GM23338 (cell line): ENCODE results near the gene CXCL12. TPM values are rescaled to one million over a fixed set of nuclear protein-coding genes. Genes with fewer than 3 reads are reported as not detected.

ENCODE experiments used
- ATAC-seq: fragments of 200-7000 bp; cut with Tn5 transposase; 3 replicates; pipeline ENCODE4 v1.9.1; 2020
- DNase-seq: peaks from one replicate; pipeline ENCODE4 v3.0.0-alpha.2; 2015; ENCODE audit warnings: low spot score
- H2AFZ ChIP-seq: fragments of 200-600 bp; sonication (generic); 2 replicates; pipeline ENCODE4 v1.8.0; 2016; ENCODE audit warnings: antibody characterized with exemption, mild to moderate bottlenecking, moderate library complexity
- H3F3A ChIP-seq: fragments of 200-600 bp; sonication (generic); replicated peaks from 2 replicates; pipeline ENCODE4 v1.8.0; 2017; ENCODE audit warnings: antibody characterized with exemption, mixed run types, low read depth
- H3K27ac ChIP-seq: fragments of 200-600 bp; sonication (generic); 2 replicates; pipeline ENCODE4 v1.6.1; 2016; ENCODE audit warnings: low read depth
- H3K27me3 ChIP-seq: fragments of 200-600 bp; sonication (generic); 2 replicates; pipeline ENCODE4 v1.8.0; 2016; ENCODE audit warnings: mild to moderate bottlenecking, mixed run types, moderate library complexity; ENCODE audit not compliant: insufficient read depth
- H3K36me3 ChIP-seq: fragments of 200-600 bp; sonication (generic); 2 replicates; pipeline ENCODE4 v1.8.0; 2016; ENCODE audit warnings: mild to moderate bottlenecking; ENCODE audit not compliant: insufficient read depth
- H3K4me1 ChIP-seq: fragments of 200-600 bp; sonication (generic); 2 replicates; pipeline ENCODE4 v1.8.0; 2016; ENCODE audit warnings: mild to moderate bottlenecking, moderate library complexity; ENCODE audit not compliant: insufficient read depth
- H3K4me2 ChIP-seq: fragments of 200-600 bp; sonication (generic); 2 replicates; pipeline ENCODE4 v1.7.1; 2017; ENCODE audit warnings: mixed run types
- H3K4me3 ChIP-seq: fragments of 200-600 bp; sonication (generic); 2 replicates; pipeline ENCODE4 v1.6.1; 2016; ENCODE audit warnings: mixed run types
- H3K79me2 ChIP-seq: fragments of 200-600 bp; sonication (generic); replicated peaks from 2 replicates; pipeline ENCODE4 v1.8.0; 2017; ENCODE audit warnings: mild to moderate bottlenecking; ENCODE audit not compliant: insufficient read depth
- H3K9me2 ChIP-seq: fragments of 200-600 bp; sonication (generic); 2 replicates; pipeline ENCODE4 v1.8.0; 2017; ENCODE audit not compliant: insufficient read depth
- H4K20me1 ChIP-seq: fragments of 200-600 bp; sonication (generic); replicated peaks from 2 replicates; pipeline ENCODE4 v1.8.0; 2017; ENCODE audit warnings: mild to moderate bottlenecking; ENCODE audit not compliant: insufficient read depth
- H3K27ac Mint-ChIP-seq: 2 replicates; pipeline ENCODE4 v1.8.0; 2020; ENCODE audit warnings: inconsistent platforms, mild to moderate bottlenecking, moderate library complexity, mixed read lengths
- H3K27me3 Mint-ChIP-seq: 3 replicates; pipeline ENCODE4 v1.8.0; 2022; ENCODE audit warnings: low read depth, mild to moderate bottlenecking, moderate library complexity, mixed read lengths, inconsistent platforms; ENCODE audit not compliant: insufficient read depth, poor library complexity
- H3K36me3 Mint-ChIP-seq: 3 replicates; pipeline ENCODE4 v1.8.0; 2021; ENCODE audit warnings: low read depth, mild to moderate bottlenecking, inconsistent platforms, moderate library complexity, mixed read lengths
- H3K4me1 Mint-ChIP-seq: 3 replicates; pipeline ENCODE4 v1.8.0; 2020; ENCODE audit warnings: mild to moderate bottlenecking, inconsistent platforms, mixed read lengths
- H3K4me3 Mint-ChIP-seq: 3 replicates; pipeline ENCODE4 v1.8.0; 2021; ENCODE audit warnings: moderate library complexity, mild to moderate bottlenecking, inconsistent platforms, mixed read lengths
- H3K9me3 Mint-ChIP-seq: 3 replicates; pipeline ENCODE4 v1.8.0; 2020; ENCODE audit warnings: moderate library complexity, mild to moderate bottlenecking, inconsistent platforms, mixed read lengths
- ETS1 ChIP-seq: IDR thresholded peaks from 2 replicates; pipeline ENCODE4 v1.6.1; 2016; ENCODE audit warnings: antibody characterized with exemption
- EZH2phosphoT487 ChIP-seq: fragments of 200-600 bp; sonication (generic); IDR thresholded peaks from one replicate; pipeline ENCODE4 v1.8.1; 2018; ENCODE audit warnings: antibody characterized with exemption; ENCODE audit not compliant: unreplicated experiment
- JUNB ChIP-seq: IDR thresholded peaks from one replicate; pipeline ENCODE4 v1.6.1; 2016; ENCODE audit warnings: antibody characterized with exemption; ENCODE audit not compliant: unreplicated experiment
- STAT1 ChIP-seq: IDR thresholded peaks from one replicate; pipeline ENCODE4 v1.6.1; 2016; ENCODE audit warnings: antibody characterized with exemption; ENCODE audit not compliant: unreplicated experiment
- polyA plus RNA-seq: library from polyadenylated mRNA; unstranded; fragments of >200 nt; fragmentation: Nextera tagmentation; extraction: Ambion mirVana; gene quantifications from 2 replicates; pipeline ENCODE4 v1.2.1, GENCODE V29; 2016
- total RNA-seq: library from RNA; depleted of rRNA; stranded (reverse); fragments of >200 nt; shearing (Covaris generic); gene quantifications from 2 replicates; pipeline ENCODE4 v1.2.3, GENCODE V29; 2014
- TF ChIP-seq, protein P1 (sequence below): IDR thresholded peaks from one replicate; pipeline ENCODE4 v1.6.1; 2018; ENCODE audit warnings: antibody characterized with exemption; ENCODE audit not compliant: unreplicated experiment
- TF ChIP-seq, protein P2 (sequence below), 2 experiments: fragments of 200-600 bp in 1 of 2; sonication (generic) in 1 of 2; conservative IDR thresholded peaks; 2 replicates each; pipeline versions ENCODE4 v1.5.1 to v1.6.1; 2016 to 2017; ENCODE audit warnings: antibody characterized with exemption in 2 of 2, low read depth in 2 of 2, mild to moderate bottlenecking in 2 of 2, moderate library complexity in 1 of 2

The CXCL12 gene
- total and polyA plus RNA-seq, 2 experiments from 2014 or later, result 53.8 to 58.5 TPM

GRCh38 chr10:44348496-44348895 is 36.4 kb downstream of the CXCL12 start:
- Histone ChIP-seq H3K4me1 (peaks cover 11% of the 10 kb centered on the region), H2AFZ (no peak overlapping the region), H3K79me2 (no peaks in the 10 kb centered on the region), H3K27me3 (no peaks in the 10 kb centered on the region), H3K4me2 (no peak overlapping the region), H3F3A (no peaks in the 10 kb centered on the region), H3K27ac (no peak overlapping the region), H4K20me1 (no peaks in the 10 kb centered on the region), H3K36me3 (no peaks in the 10 kb centered on the region), H3K4me3 (no peak overlapping the region), H3K9me2 (peaks cover 9% of the 10 kb centered on the region; the same call in 1 of the 2 replicates)
- Mint-ChIP-seq H3K36me3 (peaks cover 14% of the 10 kb centered on the region), H3K9me3 (peaks cover 7% of the 10 kb centered on the region), H3K27ac (no peak overlapping the region), H3K4me1 (peaks cover 23% of the 10 kb centered on the region), H3K4me3 (no peak overlapping the region), H3K27me3 (peaks cover 8% of the 10 kb centered on the region)
- DNase-seq, result no peak
- TF ChIP-seq STAT1, result no peak
- TF ChIP-seq EZH2phosphoT487, result no peak
- no peak for TF ChIP-seq JUNB
- no peak for ATAC-seq

DNA sequence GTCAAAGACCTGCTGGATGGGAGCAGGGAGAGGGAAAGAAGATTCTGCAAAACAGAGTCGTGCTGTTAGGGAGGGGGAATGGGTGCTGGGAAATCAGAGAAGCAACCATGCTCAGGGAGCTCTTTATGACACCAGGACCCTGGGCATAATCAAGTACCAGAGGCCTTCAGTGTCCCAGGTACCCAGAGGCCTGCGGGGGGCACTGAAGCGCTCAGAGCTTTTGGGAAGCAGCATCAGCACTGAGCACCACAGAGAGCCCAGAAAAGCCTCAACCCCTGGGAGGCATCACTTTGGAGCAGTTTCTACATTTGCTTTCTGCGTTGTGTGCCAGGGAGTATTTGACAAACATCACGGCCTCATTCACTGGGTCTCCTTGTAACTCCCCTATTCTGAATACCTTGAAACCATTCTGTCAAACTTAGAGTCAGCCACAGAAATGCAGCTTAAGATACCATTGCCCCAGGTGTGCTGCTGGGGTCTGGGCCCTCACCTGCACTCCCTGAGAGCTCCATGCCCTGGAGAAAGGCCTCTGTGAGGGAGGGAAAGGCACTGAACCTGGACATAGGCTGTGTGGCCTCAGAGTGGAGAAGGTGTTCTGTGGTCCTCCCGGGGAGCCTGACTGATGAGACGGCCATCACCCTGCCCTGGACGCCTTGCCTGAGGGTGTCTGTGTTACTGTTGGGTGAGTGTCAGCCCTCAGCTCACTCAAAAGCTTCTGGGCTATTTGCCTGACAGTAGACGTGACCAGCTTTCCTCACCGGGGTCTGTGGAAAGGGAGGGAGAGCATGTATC is 37.1 kb downstream of the CXCL12 start:
- Mint-ChIP-seq H3K4me1 (peaks cover 26% of the 10 kb centered on the region), H3K27me3 (peaks cover 8% of the 10 kb centered on the region), H3K36me3 (peaks cover 12% of the 10 kb centered on the region), H3K4me3 (no peak overlapping the region), H3K27ac (no peak overlapping the region), H3K9me3 (peaks cover 7% of the 10 kb centered on the region)
- H3K36me3 ChIP-seq, result no peaks in the 10 kb centered on the region
- no peaks in the 10 kb centered on the region for H3K27me3 ChIP-seq
- no peak overlapping the region for H3K4me3 ChIP-seq
- no peak overlapping the region for H2AFZ ChIP-seq
- H4K20me1 ChIP-seq, result no peaks in the 10 kb centered on the region
- H3K9me2 ChIP-seq, result peaks cover 9% of the 10 kb centered on the region; the same call in 1 of the 2 replicates
- ATAC-seq, result peak; percentile 75
- H3K27ac ChIP-seq, result no peak overlapping the region
- peak; percentile 31 for DNase-seq
- H3F3A ChIP-seq, result no peaks in the 10 kb centered on the region
- H3K4me1 ChIP-seq, result peaks cover 13% of the 10 kb centered on the region
- H3K79me2 ChIP-seq, result no peaks in the 10 kb centered on the region
- no peak overlapping the region for H3K4me2 ChIP-seq
- no peak for TF ChIP-seq ETS1
- TF ChIP-seq, protein P1, sequence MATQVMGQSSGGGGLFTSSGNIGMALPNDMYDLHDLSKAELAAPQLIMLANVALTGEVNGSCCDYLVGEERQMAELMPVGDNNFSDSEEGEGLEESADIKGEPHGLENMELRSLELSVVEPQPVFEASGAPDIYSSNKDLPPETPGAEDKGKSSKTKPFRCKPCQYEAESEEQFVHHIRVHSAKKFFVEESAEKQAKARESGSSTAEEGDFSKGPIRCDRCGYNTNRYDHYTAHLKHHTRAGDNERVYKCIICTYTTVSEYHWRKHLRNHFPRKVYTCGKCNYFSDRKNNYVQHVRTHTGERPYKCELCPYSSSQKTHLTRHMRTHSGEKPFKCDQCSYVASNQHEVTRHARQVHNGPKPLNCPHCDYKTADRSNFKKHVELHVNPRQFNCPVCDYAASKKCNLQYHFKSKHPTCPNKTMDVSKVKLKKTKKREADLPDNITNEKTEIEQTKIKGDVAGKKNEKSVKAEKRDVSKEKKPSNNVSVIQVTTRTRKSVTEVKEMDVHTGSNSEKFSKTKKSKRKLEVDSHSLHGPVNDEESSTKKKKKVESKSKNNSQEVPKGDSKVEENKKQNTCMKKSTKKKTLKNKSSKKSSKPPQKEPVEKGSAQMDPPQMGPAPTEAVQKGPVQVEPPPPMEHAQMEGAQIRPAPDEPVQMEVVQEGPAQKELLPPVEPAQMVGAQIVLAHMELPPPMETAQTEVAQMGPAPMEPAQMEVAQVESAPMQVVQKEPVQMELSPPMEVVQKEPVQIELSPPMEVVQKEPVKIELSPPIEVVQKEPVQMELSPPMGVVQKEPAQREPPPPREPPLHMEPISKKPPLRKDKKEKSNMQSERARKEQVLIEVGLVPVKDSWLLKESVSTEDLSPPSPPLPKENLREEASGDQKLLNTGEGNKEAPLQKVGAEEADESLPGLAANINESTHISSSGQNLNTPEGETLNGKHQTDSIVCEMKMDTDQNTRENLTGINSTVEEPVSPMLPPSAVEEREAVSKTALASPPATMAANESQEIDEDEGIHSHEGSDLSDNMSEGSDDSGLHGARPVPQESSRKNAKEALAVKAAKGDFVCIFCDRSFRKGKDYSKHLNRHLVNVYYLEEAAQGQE, result no peak
- TF ChIP-seq, protein P2, sequence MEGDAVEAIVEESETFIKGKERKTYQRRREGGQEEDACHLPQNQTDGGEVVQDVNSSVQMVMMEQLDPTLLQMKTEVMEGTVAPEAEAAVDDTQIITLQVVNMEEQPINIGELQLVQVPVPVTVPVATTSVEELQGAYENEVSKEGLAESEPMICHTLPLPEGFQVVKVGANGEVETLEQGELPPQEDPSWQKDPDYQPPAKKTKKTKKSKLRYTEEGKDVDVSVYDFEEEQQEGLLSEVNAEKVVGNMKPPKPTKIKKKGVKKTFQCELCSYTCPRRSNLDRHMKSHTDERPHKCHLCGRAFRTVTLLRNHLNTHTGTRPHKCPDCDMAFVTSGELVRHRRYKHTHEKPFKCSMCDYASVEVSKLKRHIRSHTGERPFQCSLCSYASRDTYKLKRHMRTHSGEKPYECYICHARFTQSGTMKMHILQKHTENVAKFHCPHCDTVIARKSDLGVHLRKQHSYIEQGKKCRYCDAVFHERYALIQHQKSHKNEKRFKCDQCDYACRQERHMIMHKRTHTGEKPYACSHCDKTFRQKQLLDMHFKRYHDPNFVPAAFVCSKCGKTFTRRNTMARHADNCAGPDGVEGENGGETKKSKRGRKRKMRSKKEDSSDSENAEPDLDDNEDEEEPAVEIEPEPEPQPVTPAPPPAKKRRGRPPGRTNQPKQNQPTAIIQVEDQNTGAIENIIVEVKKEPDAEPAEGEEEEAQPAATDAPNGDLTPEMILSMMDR (conservative IDR thresholded peaks at IDR 0.05; ENCODE audit: low read depth in 2 of 2), result peak; percentile 13 to 53; a peak in 2 of 4 replicates
